DOHH2 (cell line): Measurements from ENCODE around the gene RASL12.

Source experiments
- H3F3A ChIP-seq: fragments of 200-600 bp; sonication (generic), shearing (Covaris generic); 2 replicates; pipeline ENCODE4 v1.6.0; 2016; ENCODE audit warnings: antibody characterized with exemption, mild to moderate bottlenecking; ENCODE audit not compliant: control insufficient read depth, insufficient read depth
- H3K27ac ChIP-seq: fragments of 200-600 bp; sonication (generic); 2 replicates; pipeline ENCODE4 v1.5.1; 2014; ENCODE audit warnings: low read depth, mild to moderate bottlenecking, low read length, moderate library complexity
- H3K27me3 ChIP-seq: fragments of 200-600 bp; sonication (generic); 2 replicates; pipeline ENCODE4 v1.6.1; 2014; ENCODE audit warnings: mild to moderate bottlenecking, low read length, mixed read lengths; ENCODE audit not compliant: control insufficient read depth
- H3K36me3 ChIP-seq: fragments of 200-600 bp; sonication (generic); 2 replicates; pipeline ENCODE4 v1.6.1; 2014; ENCODE audit warnings: mild to moderate bottlenecking, low read length, moderate library complexity, mixed read lengths; ENCODE audit not compliant: control insufficient read depth
- H3K4me1 ChIP-seq: fragments of 200-600 bp; sonication (generic); 2 replicates; pipeline ENCODE4 v1.6.1; 2014; ENCODE audit warnings: mild to moderate bottlenecking, low read length, mixed read lengths; ENCODE audit not compliant: control insufficient read depth
- H3K4me2 ChIP-seq: fragments of 200-600 bp; sonication (generic); 2 replicates; pipeline ENCODE4 v1.6.0; 2014; ENCODE audit warnings: mild to moderate bottlenecking, low read length, moderate library complexity
- H3K4me3 ChIP-seq: fragments of 200-600 bp; sonication (generic); 2 replicates; pipeline ENCODE4 v1.5.1; 2014; ENCODE audit warnings: mild to moderate bottlenecking, low read length, mixed read lengths
- H3K79me2 ChIP-seq: fragments of 200-600 bp; sonication (generic); 2 replicates; pipeline ENCODE4 v1.6.1; 2014; ENCODE audit warnings: mild to moderate bottlenecking, low read length, mixed read lengths; ENCODE audit not compliant: control insufficient read depth
- H3K9me2 ChIP-seq: fragments of 200-600 bp; sonication (generic); replicated peaks from 2 replicates; pipeline ENCODE4 v1.6.1; 2014; ENCODE audit warnings: mild to moderate bottlenecking, low read length, mixed read lengths; ENCODE audit not compliant: control insufficient read depth
- H3K9me3 ChIP-seq: fragments of 200-600 bp; sonication (generic); 2 replicates; pipeline ENCODE4 v1.6.1; 2014; ENCODE audit warnings: antibody characterized with exemption, low read length, mixed read lengths; ENCODE audit not compliant: control insufficient read depth, insufficient read depth
- H4K20me1 ChIP-seq: fragments of 200-600 bp; sonication (generic); 2 replicates; pipeline ENCODE4 v1.6.0; 2014; ENCODE audit warnings: low read depth, mild to moderate bottlenecking, antibody characterized with exemption, low read length, moderate library complexity; ENCODE audit not compliant: control insufficient read depth, insufficient read depth
- CTCF ChIP-seq: fragments of 200-600 bp; sonication (generic); IDR thresholded peaks from one replicate; pipeline ENCODE4 v1.5.1; 2014; ENCODE audit warnings: antibody characterized with exemption, mild to moderate bottlenecking, low read depth, low read length; ENCODE audit not compliant: poor library complexity, severe bottlenecking
- EZH2phosphoT487 ChIP-seq: fragments of 200-600 bp; sonication (generic); IDR thresholded peaks from 2 replicates; pipeline ENCODE4 v1.6.1; 2017; ENCODE audit warnings: borderline replicate concordance, mild to moderate bottlenecking, antibody characterized with exemption, low read length, moderate library complexity, mixed read lengths

The RASL12 gene

GRCh38 chr15:65110676-65111292 lies 43.0 kb upstream of the RASL12 start:
- Histone ChIP-seq H3K4me1 (no peaks in the 10 kb centered on the region), H3K36me3 (peaks cover 27% of the 10 kb centered on the region), H3K79me2 (no peaks in the 10 kb centered on the region), H3K27me3 (no peaks in the 10 kb centered on the region), H4K20me1 (no peaks in the 10 kb centered on the region), H3K9me3 (no peaks in the 10 kb centered on the region), H3K4me3 (no peak overlapping the region), H3K9me2 (no peaks in the 10 kb centered on the region), H3K4me2 (no peak overlapping the region), H3F3A (0 out of 2 replicates have a peak, but pooled peaks cover 5% of the 10 kb centered on the region), H3K27ac (no peak overlapping the region)
- TF ChIP-seq CTCF (no peak), EZH2phosphoT487 (no peak)

GRCh38 chr15:65106011-65106590 lies 38.3 kb upstream of the RASL12 start:
- Histone ChIP-seq H3K4me1 (no peaks in the 10 kb centered on the region), H3K4me3 (no peak overlapping the region), H4K20me1 (no peaks in the 10 kb centered on the region), H3K9me2 (no peaks in the 10 kb centered on the region), H3K9me3 (no peaks in the 10 kb centered on the region), H3K79me2 (no peaks in the 10 kb centered on the region), H3K27ac (no peak overlapping the region), H3K27me3 (no peaks in the 10 kb centered on the region), H3K36me3 (peaks cover 15% of the 10 kb centered on the region; the same call in 1 of the 2 replicates), H3F3A (no peaks in the 10 kb centered on the region), H3K4me2 (no peak overlapping the region)
- TF ChIP-seq CTCF (no peak), EZH2phosphoT487 (no peak)

- Histone ChIP-seq H3K9me3 (no peaks in the 10 kb centered on the region), H3K27me3 (no peaks in the 10 kb centered on the region), H3K4me2 (no peak overlapping the region), H3F3A (no peaks in the 10 kb centered on the region), H3K79me2 (no peaks in the 10 kb centered on the region), H3K4me3 (no peak overlapping the region), H3K36me3 (peaks cover 24% of the 10 kb centered on the region; the same call in 1 of the 2 replicates), H3K9me2 (no peaks in the 10 kb centered on the region), H3K27ac (no peak overlapping the region), H3K4me1 (no peaks in the 10 kb centered on the region), H4K20me1 (no peaks in the 10 kb centered on the region)
- no peak for TF ChIP-seq CTCF
- no peak for TF ChIP-seq EZH2phosphoT487
Observed at GRCh38 chr15:65105038-65105437, 37.2 kb upstream of the RASL12 start.
